ENCODE results near the gene RAP1A. TPM values are rescaled to one million over a fixed set of nuclear protein-coding genes. Genes with fewer than 3 reads are reported as not detected.

Gene RAP1A
- 27.4 and 29.3 TPM in 2 replicates for total RNA-seq

DNA sequence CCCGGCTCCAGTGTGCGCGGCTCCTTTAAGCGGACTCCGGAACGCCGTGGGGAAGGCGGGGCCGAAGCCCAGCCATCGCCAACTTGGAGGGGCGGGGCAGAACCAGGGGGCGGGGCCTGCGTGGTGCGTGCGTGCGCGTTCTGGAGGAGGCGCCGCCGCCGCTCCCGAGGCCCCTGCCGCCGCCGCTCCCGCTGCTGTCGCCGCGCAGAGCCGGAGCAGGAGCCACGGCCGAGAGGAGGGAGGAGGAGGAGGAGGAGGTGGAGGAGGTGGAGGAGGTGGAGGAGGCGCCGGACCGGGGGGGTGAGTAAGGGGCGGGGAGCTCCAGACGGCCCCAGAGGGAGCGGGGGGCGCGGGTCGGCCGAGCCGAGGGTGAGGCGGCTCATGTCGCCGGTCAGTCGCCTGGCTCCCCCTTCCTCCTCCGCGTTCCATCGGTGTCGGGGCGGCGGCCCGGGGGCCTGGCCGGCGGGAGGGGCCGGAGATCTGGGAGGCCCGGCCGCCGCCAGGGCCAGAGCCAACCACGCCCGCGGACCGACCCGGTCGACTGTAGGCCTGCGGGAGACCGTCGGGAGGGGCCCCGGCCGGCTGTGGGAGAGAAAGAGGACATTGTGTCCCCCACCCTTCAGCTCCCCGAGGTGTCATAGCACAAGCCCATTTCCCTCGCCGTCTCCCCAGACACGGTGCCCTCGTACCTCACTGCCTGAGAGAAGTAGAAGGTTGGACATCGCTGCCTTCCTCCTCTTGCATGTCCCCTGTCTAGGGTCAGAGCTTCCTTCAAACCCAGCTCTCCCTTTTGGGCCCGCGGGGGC lies at the start of gene RAP1A:
Gene RAP1A, plus strand, starts transcription at position 155 of the 806 bp plus-strand sequence. CDS start 71,572 bp downstream, outside the sequence.

GRCh38 chr1:111739194-111739924 lies 119.8 kb downstream of the RAP1A start, which contains the start of gene INKA2:
INKA2 (minus strand) TSS chr1:111739395; CDS start chr1:111739242, 153 bp downstream.

GRCh38 chr1:111755331-111756123 lies 135.9 kb downstream of the RAP1A start, which contains the start of gene DDX20:
DDX20 (plus strand) TSS chr1:111755901; CDS start chr1:111755925, 24 bp downstream.

Other genes starting within 250 kb of the RAP1A start
- 0.59 and 0.94 TPM in 2 replicates for gene OVGP1, start 192.1 kb upstream of the RAP1A start, total RNA-seq
- gene WDR77, start 170.5 kb upstream of the RAP1A start, total RNA-seq: 23.1 and 28.1 TPM in 2 replicates
- gene ATP5PB, start 170.3 kb upstream of the RAP1A start, total RNA-seq: 144 and 198 TPM in 2 replicates
- gene C1orf162, start 145.8 kb upstream of the RAP1A start, total RNA-seq: 0.05 and 0.19 TPM in 2 replicates
- not detected in 2 replicates for gene ADORA3, start 116.2 kb upstream of the RAP1A start, total RNA-seq
- not detected in 2 replicates for gene TMIGD3, start 116.2 kb upstream of the RAP1A start, total RNA-seq
- gene INKA2, start 119.6 kb downstream of the RAP1A start, total RNA-seq: 7.9 and 8.2 TPM in 2 replicates
- 10.2 and 16.9 TPM in 2 replicates for gene DDX20, start 136.1 kb downstream of the RAP1A start, total RNA-seq